Heart right ventricle (tissue), 16 donors: Measurements from ENCODE around the gene HTT. TPM values are rescaled to one million over a fixed set of nuclear protein-coding genes. Genes with fewer than 3 reads are reported as not detected.

Experiments
- ATAC-seq, 8 donors: fragments of 200-7000 bp; cut with Tn5 transposase; one replicate each; pipeline ENCODE4 v1.9.1; 2020; ENCODE audit warnings: mild to moderate bottlenecking in 8 of 8, moderate library complexity in 8 of 8, moderate number of reproducible peaks in 1 of 8
- DNase-seq, 2 donors: peaks; one replicate each; pipeline ENCODE4 v3.0.0-alpha.2; 2020
- H3K27ac ChIP-seq, 10 donors: fragments of 200-600 bp; sonication (generic) in 2 of 10; one replicate each; pipeline versions ENCODE4 v1.5.0 to v1.8.0; 2020 to 2022; ENCODE audit warnings: mild to moderate bottlenecking in 3 of 10
- H3K27me3 ChIP-seq, 7 donors: fragments of 200-600 bp; one replicate each; pipeline ENCODE4 v1.8.0; 2021 to 2022; ENCODE audit warnings: mild to moderate bottlenecking in 2 of 7
- H3K36me3 ChIP-seq, 9 donors: fragments of 200-600 bp; sonication (generic) in 1 of 9; one replicate each; pipeline versions ENCODE4 v1.5.0 to v1.8.0; 2020 to 2022; ENCODE audit warnings: mild to moderate bottlenecking in 2 of 9
- H3K4me1 ChIP-seq, 9 donors: fragments of 200-600 bp; sonication (generic) in 1 of 9; one replicate each; pipeline versions ENCODE4 v1.5.0 to v1.8.0; 2020 to 2022; ENCODE audit warnings: mild to moderate bottlenecking in 4 of 9
- H3K4me3 ChIP-seq, 10 donors: fragments of 200-600 bp; sonication (generic) in 2 of 10; one replicate each; pipeline versions ENCODE4 v1.5.0 to v1.8.0; 2020 to 2022; ENCODE audit warnings: mild to moderate bottlenecking in 7 of 10, moderate library complexity in 2 of 10
- H3K9me3 ChIP-seq, 11 donors: fragments of 200-600 bp in 10 of 11; sonication (generic) in 2 of 11; one replicate each; pipeline versions ENCODE4 v1.5.0 to v1.8.0; 2013 to 2022; ENCODE audit warnings: mild to moderate bottlenecking in 2 of 11, control low read depth in 1 of 11, moderate library complexity in 1 of 11
- CTCF ChIP-seq, 9 donors: fragments of 200-600 bp; sonication (generic) in 2 of 9; IDR thresholded peaks; one replicate each; pipeline versions ENCODE4 v1.5.0 to v1.8.0; 2021 to 2022; ENCODE audit warnings: antibody characterized with exemption in 9 of 9, mild to moderate bottlenecking in 5 of 9, moderate library complexity in 1 of 9
- WGBS, 2 donors: extraction: QIAGEN DNeasy Blood & Tissue Kit; methylation state at CpG; one replicate each; pipeline ENCODE4 v1.1.7; 2013; ENCODE audit warnings: inconsistent platforms in 1 of 2; 5-methylcytosine and 5-hydroxymethylcytosine counted together
- intact Hi-C, 10 donors: fragments of 100-400 bp; cut with DNase I; formaldehyde crosslinking; loops; one replicate each; pipeline versions ENCODE4 v1.11.1 to v1.14.2; 2022
- polyA plus RNA-seq, 2 donors: library from polyadenylated mRNA; stranded (reverse); fragments of 200-250 nt; gene quantifications; one replicate each; pipeline ENCODE4 v1.2.3, GENCODE V29; 2013
- total RNA-seq, 10 donors: library from RNA; stranded (reverse); fragmentation: NEBNext Ultra II Directional in 3 of 10; extraction: Animal tissue kit (Norgen Biotek cat#: 25700) in 3 of 10; gene quantifications; one replicate each; pipeline versions ENCODE4 v1.2.1 to v1.2.4, GENCODE V29; 2021 to 2023
- donor health status: Arrhythmogenic right ventricular cardiomyopathy.
- donor health status: ischemic (EF 13 %, LVEDD 7.1; RV severe dilation, severe dysfunction).
- donor health status: healthy with polysubstance abuse.
- donor health status: DM: no; HTN: yes; CAD: no.
- donor health status: DM: no; HTN: no; CAD: no.
- donor health status: ischemic (EF 25% LVEDD 6.9; RV normal size, moderate dysfunction).
- donor health status: ischemic (EF 25% LVEDD 5.7; RV mildly dilated, moderate dysfunction).
- donor health status: healthy.
- donor health status: DM: yes; HTN: yes; CAD: no.
- donor health status: Ischemic cardiomyopathy.
- donor health status: ischemic (EF 35%, LVEDD 5.7; RV mildly dilated, moderate dysfunction).
- donor health status: nonischemic (EF 11% LVEDD 7.7; RV severe dilation, severe dysfunction).
- donor health status: DM: yes; HTN: yes; CAD: no.
- donor health status: PGD.
- donor health status: ischemic (EF 29% LVEDD 5.4; RV normal size, mild dysfunction).
- donor health status: nonischemic (EF 23%, LVEDD 6.1; RV moderate dilation, normal function).

The HTT gene
- total and polyA plus RNA-seq, 12 donors: 6.3 to 34.0 (median 24.1) TPM

GRCh38 chr4:3229328-3229727 is 154.8 kb downstream of the HTT start:
- H3K4me1 ChIP-seq: peaks cover 0 to 27% (median 6%) of the 10 kb centered on the region in 9 donors
- no peak overlapping the region for H3K4me3 ChIP-seq
- H3K27ac ChIP-seq: no peak overlapping the region
- no peak for ATAC-seq
- no peak for DNase-seq
- 97 to 98% methylated on average over 9 of the region's 9 CpGs for WGBS, 2 donors
- no peaks in the 10 kb centered on the region for H3K9me3 ChIP-seq
- H3K36me3 ChIP-seq: peaks cover 0 to 93% (median 48%) of the 10 kb centered on the region in 9 donors
- H3K27me3 ChIP-seq: no peaks in the 10 kb centered on the region
- intact Hi-C loops: no loop called here
- TF ChIP-seq CTCF (IDR thresholded peaks at IDR 0.05): no peak

DNA sequence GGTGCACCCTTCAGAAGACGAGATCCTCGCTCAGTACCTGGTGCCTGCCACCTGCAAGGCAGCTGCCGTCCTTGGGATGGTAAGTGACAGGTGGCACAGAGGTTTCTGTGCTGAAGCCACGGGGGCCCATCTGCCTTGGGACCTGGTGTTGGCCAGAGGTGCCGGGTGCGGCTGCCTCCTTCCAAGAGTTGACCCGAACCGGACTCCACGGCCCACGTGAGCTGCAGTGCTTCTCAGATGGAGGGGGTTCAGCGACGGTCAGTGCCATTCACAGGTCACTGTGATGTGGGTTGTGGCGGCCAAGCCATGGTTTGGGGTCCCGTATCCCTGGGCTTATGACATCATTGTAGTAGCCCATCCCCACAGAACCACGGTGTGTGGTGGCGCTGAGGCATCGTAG is 155.5 kb downstream of the HTT start:
- DNase-seq (no peak), ATAC-seq (no peak)
- no peak overlapping the region for H3K27ac ChIP-seq
- H3K27me3 ChIP-seq: no peaks in the 10 kb centered on the region
- WGBS, 2 donors: 97% methylated on average over 17 of the region's 17 CpGs
- H3K36me3 ChIP-seq: peaks cover 0 to 93% (median 46%) of the 10 kb centered on the region in 9 donors
- intact Hi-C loops: no loop called here
- no peak overlapping the region for H3K4me3 ChIP-seq
- H3K4me1 ChIP-seq: peaks cover 0 to 20% (median 6%) of the 10 kb centered on the region in 9 donors
- H3K9me3 ChIP-seq: no peaks in the 10 kb centered on the region
- TF ChIP-seq CTCF (IDR thresholded peaks at IDR 0.05): no peak

- DNase-seq (no peak), ATAC-seq (no peak)
- Histone ChIP-seq H3K4me1 (peaks cover 0 to 13% (median 6%) of the 10 kb centered on the region in 9 donors), H3K27me3 (no peaks in the 10 kb centered on the region), H3K36me3 (peaks cover 0 to 94% (median 55%) of the 10 kb centered on the region in 9 donors), H3K4me3 (no peak overlapping the region), H3K9me3 (no peaks in the 10 kb centered on the region), H3K27ac (no peak overlapping the region)
- intact Hi-C loops: no loop called here
- 93% methylated on average over 9 of the region's 9 CpGs for WGBS, 2 donors
- TF ChIP-seq CTCF (IDR thresholded peaks at IDR 0.05): no peak
Observed at GRCh38 chr4:3231471-3231870, 157.0 kb downstream of the HTT start.

DNA sequence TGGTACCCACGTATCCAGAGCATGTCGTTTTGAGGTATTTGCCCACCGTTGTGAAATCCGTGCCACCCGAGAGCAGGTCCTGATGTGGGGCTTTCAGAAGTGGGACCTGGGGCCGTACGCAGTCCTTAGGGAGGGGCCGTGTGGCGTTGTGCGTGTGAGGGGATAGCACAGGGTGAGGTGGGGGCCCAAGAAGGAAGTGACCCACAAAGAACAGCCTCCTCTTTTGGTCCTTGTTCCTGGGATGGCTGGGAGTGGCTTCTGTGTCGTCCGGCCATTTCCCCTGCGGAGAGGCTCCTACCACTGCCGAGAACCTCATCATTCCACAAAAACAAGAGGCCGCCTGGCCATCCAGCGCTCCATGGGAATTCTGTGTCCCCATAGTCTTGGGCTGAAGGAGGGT is 157.5 kb downstream of the HTT start:
- Histone ChIP-seq H3K9me3 (no peaks in the 10 kb centered on the region), H3K27me3 (no peaks in the 10 kb centered on the region), H3K36me3 (peaks cover 0 to 94% (median 55%) of the 10 kb centered on the region in 9 donors), H3K27ac (no peak overlapping the region), H3K4me1 (peaks cover 0 to 8% (median 4%) of the 10 kb centered on the region in 9 donors), H3K4me3 (no peak overlapping the region)
- DNase-seq (no peak), ATAC-seq (no peak)
- no peak for TF ChIP-seq CTCF (IDR thresholded peaks at IDR 0.05)
- intact Hi-C loops: no loop called here
- 93 to 95% methylated on average over 16 of the region's 16 CpGs for WGBS, 2 donors
